GM21717 (cell line): ENCODE results near the gene NDUFC1.
"Not testable (repeated sequence)": the region's sequence is repeated elsewhere in the genome, so short reads cannot be mapped to it uniquely, and the experiment has no call there.

Source experiments
- ATAC-seq: cut with Tn5 transposase; IDR thresholded peaks from one replicate; pipeline ENCODE4 v1.9.1; 2021; ENCODE audit warnings: mild to moderate bottlenecking, moderate library complexity; ENCODE audit not compliant: unreplicated experiment

Gene NDUFC1

DNA sequence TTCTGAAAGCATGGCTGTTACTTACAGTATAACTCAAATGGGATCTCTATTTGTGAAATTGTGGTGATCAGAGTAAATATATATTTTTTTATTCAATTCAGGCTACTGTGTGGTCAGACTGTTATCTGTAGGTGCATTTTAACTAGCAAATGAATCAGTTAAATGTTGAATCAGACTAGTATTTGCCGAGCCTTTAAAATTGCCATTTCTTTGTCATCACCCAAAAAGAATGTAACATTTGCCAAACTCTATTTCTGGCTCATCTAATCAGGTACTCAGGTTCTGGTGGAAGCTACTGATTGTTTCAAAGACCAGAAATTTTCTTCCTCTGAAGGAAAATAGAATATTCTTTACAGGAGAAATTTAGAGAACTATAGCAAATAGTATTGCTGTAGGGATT, 2.7 kb downstream of the NDUFC1 start:
- no peak for ATAC-seq

DNA sequence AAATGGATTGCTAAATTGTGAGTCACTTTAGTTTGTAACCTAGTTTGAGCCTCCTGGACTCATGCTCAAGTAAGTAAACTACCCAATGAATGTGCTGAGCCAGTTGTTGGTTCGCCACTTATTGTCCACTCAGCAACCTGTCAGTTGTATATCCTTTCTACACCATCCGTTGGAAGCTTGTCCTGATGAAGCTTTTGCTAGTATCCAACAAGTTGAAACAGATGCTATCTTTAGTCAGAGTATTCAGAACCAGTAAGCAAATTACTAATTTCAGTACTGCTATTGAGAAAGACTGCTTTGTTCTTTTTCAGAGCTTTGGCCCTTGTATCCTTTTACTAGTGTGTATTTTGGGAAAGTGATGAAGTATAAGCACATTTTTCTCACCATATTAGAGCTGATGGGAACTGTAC, 5.3 kb downstream of the NDUFC1 start:
- ATAC-seq: no peak

DNA sequence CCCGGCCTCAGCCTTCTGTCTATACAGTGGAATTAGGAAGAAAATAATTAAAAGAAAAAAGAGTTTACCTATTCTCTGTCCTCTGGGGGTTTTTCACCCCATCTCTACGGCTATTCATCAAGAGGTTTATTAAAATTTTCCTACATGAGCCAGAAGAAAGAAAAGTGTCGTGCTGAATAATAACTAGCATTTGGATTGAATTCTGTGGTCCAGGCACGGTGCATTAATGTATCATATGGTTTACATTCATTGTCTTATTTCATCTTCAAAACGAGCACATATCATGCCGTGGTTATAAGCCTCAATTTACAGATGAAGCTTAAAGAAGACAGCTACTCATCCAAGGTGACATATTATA, 6.4 kb downstream of the NDUFC1 start:
- ATAC-seq: no peak

DNA sequence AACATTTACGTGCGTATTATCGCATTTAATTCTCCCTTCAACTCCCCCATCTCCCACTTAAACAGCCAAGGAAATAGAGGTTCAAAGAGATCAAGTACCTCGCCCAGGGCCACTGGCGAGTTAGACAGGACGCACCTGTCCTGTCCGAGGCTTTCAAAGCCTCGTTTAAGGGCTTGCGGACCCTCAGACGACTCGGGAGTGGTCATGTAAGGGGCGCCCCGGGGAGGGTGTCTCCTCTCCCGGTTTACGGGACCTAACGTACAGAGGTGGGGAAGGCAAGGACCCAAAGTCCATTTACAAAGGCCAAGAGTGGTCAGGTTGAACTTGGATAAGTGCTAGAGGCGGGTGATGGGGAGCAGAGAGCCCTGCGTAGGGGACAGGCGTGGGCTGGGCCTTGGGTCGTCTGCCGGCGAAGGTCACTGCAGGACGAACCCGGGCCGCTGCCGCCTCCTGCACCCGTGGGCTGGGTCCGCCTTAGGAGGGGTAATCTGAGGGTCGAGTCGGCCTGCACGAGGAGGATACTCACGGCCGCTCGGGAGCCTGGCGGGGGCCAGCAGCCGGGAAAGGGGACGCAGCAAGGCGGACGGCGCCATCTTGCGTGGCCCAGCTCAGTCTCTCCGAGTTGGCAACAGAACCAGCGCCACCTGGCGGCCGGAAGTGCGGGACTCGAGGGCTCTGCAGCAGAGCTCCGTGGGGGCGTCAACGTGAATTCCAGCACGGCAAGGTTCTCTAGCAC, 6.9 kb downstream of the NDUFC1 start:
- ATAC-seq: peak; percentile 93

DNA sequence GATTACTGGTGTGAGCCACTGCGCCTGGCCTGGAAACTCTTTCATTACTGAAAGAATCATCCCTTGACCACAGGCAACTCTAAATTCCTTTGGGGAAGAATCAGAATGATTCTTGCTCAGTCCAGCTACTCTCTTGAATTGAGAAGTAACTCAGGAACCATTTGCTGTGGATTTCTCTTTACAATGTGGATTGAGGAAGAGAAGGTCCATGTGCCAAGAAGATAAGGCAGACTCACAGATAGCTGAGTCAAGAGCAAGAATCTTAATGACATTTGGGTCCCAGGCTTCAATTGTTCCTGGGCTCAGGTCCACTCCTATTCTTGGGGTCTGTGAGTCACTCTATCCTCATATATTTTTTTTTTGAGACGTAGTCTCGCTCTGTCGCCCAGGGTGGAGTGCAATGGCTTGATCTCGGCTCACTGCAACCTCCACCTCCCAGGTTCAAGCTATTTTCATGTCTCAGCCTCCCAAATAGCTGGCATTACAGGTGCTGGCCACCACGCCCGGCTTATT, 16.0 kb downstream of the NDUFC1 start:
- ATAC-seq: no peak

DNA sequence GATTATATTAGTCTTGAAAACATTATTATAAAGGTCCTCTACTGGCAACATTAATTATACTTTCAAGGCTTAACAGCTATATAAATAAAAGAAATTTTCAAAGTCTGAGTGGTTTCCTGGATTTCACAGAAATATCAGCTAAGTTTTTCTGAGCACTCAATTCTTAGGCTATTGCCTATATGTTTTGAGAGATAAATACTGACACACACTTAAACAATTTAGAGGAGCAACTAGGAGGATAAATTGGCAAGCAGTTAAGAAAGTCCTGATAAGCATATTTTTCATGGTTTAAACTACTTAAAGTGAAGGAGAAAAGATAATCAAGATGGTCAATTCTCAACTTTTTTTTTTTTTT, 19.6 kb downstream of the NDUFC1 start:
- no peak for ATAC-seq

DNA sequence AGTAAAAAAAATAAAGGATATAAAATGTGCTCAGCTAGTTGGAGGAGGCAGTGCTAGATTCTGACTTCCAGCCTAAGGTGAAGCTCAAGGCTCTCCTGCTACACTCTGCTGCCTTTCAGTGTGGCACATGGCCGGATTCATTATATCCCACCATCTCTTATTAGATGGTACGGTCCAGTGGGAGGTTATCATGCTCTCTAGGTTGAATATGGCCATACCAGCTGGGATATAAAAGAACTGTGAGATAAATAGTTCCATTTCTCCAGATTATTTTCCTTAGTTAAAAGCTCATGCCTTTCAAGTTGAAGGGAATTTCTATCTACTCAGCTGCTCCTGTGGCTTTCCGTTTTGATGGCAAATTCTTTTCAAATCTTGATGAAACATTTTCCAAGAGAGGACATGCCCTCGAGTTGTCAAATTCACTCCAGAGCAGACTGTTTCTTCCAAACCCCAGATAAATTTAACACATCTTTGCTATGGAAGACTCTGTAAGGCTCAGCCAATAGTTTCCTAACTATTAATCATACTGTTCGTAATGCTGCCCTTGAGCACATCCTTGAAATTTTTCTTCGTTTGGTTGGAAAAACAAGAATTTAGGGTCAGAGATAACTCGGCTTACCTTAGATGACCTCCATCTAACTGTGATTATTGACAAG, 20.1 kb downstream of the NDUFC1 start:
- ATAC-seq: no peak

DNA sequence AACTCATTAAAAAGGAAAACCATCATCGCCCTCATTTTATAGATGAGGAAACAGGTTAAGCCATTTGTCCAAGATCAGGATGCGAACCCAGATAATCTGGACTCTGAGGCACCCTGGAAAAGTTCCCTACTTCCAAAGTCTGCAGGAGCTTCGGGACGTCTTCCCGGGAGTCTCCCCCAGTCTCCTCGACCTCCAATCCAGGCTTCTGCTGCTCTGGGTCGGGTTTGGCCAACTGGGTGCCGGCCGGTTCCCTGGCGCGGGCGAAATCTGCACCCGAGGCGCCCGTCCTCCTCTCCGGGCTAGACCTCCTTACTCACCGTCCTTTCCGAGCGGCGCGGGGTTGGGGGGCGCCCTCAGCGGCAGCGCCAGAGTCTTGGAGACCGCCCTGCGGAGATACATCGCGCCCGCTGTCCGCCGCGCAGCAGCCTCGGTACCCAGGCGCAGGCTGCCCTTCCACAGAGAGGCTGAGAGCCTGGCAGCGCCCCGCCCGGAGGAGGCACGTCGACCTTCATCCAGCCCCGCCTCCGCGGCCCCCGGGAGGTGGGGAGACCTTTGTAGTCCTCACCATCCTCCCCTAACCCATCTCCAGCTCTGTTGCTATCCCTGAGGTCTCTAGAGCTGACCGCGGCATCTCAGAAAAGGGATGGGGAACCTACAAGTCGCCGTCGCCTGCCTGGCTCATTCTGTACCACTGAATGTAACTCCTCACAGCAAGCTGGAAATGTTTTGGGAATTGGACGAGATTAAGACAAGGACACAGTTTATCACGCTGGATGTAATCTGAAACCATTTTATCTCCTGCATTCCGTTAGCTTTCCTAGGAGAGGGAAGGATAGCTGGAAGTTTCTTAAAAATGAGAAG, 22.3 kb downstream of the NDUFC1 start, which contains the start of gene MGARP:
TSS of gene MGARP (minus strand) at position 466 of the 861 bp plus-strand sequence. CDS start at position 399, 67 bp downstream.
- ATAC-seq: no peak

DNA sequence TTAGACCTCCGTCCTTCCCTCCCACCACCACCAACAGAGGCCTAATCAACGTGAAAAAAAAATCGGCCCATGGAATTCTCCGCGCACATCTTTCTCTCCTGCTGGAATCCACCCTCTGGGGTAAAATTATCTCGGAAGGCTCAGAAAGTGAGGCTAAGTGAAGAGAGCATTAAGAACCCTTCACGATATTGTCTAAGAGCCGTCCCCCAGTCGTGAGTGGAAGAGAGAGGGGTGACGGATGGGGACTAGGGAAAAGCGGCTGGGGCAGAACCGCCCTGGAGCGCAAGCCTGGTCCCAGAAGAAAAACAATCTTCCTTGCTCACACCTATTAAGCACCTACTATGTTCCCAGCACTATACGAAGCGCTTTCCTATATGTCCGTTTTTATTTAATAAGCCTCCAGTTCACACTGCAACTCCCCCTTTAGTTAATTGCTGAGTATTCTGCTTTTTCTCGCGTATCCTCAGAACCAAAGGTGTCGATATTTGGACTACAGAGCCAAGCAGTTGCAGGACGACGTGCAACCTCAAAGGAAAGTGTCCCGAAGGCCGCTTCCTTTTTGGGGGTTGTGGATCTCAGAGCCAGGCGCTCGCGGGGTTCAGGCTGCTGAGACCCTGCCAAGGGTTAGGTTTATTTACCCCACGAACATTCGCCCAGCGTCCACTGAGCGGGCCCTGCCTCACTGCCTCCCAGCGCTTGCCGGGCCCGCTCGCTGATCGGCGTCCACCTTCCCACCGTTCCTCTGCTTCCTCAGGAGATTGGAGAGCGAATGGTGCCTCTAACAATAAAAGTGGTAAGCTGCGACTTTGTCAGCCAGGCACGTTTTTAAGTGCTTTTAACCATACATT, 23.1 kb downstream of the NDUFC1 start:
- no peak for ATAC-seq

DNA sequence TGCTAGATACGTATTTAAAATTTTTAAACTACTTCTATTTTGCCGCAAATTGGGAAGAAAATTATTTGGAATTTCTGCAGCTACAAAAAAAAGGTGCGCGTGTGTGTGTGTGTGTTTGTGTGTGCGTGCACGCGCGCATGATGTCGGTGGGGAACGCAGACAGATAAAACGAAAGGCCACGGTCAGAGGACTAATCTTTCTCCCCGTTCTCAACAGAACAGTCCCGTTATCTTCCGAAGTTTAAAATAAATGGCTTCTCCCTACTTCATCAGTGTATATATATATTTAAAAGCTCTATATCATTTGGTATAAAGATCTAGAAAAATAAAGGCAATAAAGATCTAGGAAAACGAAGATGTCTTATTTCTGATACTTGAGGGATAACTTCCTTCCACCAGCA, 23.8 kb downstream of the NDUFC1 start:
- ATAC-seq: no peak

DNA sequence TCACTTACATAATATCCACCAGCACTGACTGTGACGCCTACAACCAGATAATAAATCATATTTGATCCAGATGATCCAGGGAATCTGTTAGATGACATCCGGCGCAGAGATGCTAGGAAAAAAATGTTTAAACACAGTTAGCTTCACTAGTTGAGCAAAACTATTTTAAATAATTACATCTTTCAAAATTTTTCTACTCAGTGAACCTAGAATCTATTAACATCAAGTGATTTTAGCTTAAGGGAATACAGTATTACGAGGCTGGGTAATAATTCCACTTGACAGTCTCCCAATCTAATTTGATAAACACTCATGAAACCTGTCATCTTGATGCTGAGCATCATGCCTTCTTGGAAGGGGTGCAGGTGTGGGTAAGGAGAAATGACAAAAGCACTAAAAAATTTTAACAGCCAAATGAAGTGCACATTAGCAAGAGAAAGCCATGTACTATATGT, 27.0 kb downstream of the NDUFC1 start:
- no peak for ATAC-seq

DNA sequence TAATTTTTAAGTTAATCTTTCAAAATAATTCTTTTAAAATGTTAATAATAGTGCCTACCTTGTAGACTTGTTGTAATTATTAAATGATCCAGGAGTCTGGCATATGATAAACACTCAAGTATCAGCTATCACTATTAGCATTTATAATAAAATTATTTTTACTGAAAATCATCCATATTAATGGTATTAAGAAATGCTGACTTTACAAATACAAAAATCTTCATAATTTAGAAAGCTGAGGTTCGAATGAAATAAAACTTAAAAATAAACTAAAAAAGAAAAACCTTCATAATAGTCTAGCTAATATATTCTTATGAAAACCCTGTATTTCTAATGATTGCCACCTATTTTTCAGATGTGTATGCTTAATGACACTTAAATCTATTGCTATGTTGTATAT, 27.5 kb downstream of the NDUFC1 start:
- ATAC-seq: no peak

DNA sequence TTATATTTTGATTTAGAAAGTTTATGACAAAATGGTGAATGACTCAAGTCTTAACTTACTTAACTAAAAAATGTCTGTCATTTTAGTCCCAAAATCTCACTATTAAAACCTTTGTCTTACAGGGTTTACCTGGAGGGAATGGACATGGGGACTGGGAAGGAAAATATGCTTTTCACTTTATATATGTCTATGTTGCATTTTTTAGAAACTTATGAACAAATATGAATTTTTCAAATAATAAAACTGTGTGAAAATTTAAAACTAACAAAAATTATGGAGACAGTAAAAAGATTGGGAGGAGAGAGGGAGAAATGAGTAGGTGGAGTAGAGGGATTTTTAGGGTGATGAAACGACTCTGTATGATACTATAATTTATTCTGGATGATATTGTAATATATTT, 28.4 kb downstream of the NDUFC1 start:
- no peak for ATAC-seq

DNA sequence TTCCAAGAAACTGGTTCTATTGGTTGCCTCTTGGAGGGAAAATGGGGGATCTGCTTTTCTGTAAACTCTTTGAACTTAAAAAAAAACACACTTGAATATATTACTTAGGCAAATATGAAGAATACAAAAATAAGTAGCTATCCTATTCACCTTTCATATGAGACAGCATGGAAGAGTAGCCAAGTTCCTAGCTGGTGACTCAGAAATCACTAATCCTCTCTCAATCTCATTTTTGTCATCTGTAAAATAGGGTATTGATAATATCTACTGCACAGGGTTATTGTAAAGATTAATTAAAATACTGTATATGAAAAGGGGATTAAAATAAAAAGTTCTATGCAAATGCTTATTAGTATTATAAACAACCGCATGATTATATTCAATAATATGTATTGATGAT, 35.0 kb downstream of the NDUFC1 start:
- ATAC-seq: no peak

DNA sequence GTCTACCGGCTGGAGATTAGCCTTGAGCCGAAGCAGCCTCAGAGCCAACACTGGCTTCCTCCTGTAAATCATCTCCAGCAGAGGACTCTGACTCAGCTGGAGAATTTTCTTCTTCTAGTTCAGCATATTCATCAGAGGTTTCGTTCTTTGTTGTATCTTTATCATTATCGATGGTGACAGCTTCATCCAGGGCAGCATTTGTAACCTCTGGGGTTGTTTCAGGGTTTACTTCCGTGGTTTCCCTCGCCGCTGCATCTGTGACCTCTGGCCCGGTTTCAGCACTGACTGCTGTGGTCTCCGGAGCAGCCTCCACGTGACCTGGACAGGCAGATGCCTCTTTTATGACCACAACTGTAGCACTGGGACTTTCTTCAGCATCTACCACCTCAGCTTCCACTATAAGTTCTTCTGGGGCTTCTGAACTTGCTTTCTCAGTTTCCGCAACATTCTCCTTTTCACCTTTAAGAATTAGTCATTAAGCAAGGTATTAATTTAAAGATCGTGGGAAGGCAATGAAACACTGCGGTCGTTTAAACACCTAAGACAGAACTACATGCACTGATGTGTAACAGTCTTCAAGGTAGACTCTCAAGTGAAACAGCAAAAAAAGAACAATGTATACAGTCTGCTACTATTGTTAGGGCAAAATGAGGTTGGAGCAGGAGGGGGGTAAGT, 35.6 kb downstream of the NDUFC1 start:
- peak; percentile 98 for ATAC-seq

DNA sequence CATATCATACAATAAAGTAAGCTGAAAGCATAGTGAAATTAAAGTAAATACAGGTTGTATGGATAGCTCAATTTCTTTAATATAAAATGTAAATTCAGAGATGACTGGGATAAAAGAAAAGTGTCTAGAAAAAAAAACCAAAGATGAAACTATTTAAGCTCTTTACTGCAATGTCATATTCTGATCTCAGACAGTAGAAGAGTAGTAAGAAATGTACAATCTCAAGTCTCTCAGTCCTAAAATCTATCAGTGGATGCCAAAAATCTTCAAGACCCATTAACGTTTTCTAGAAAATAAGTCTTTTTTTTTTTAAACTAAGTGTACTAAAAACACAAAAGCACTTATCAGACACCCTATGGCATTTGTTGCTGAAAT, 36.1 kb downstream of the NDUFC1 start:
- no peak for ATAC-seq

DNA sequence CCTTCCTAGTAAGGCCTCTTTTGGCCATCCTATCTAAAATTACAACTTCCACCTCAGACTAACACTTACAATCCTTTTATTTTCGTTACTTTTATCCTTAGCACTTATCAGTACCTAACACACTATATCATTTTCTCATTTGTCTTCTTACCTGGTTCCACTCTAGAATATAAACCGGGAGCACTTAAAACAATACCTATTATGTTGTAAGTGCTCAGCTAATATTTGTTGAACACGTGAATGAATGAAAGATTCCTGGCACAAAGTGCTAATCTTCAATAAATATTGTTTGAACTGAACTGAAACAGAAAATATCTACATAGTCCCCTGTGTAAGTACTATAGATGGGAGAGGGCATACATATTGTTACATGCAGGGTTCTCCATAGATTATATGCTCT, 36.6 kb downstream of the NDUFC1 start:
- no peak for ATAC-seq

DNA sequence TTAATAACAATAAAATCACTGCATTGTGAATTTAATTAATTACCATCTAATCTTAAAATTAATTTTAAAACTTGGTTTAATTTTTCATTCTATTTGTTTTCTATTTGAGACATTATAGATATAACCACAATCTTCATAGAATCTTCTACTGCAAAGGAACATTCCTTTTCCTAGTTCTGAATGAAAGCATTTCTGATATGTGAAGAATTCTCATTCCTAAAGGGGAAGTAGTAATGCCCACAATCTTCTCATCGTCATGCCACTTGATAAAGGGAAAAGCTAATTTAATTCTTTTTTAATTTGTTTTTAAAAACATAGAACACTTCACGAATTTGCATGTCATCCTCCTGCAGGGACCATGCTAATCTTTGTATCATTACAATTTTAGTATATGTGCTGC, 45.9 kb downstream of the NDUFC1 start:
- ATAC-seq: no peak

DNA sequence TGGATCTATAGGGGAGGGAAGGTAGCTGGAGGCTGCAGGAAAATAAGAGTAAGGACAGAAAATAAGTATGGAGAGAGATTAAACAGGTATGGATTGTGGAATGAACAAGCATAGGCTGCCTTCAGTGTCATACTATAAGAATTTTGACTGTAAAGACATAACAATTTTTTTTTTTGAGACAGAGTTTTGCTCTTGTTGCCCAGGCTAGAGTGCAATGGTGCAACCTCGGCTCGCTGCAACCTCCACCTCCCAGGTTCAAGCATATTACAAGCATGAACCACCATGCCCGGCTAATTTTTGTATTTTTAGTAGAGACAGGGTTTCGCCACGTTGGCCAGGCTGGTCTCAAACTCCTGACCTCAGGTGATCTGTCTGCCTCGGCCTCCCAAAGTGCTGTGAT, 46.7 kb downstream of the NDUFC1 start:
- ATAC-seq: not testable (repeated sequence)

DNA sequence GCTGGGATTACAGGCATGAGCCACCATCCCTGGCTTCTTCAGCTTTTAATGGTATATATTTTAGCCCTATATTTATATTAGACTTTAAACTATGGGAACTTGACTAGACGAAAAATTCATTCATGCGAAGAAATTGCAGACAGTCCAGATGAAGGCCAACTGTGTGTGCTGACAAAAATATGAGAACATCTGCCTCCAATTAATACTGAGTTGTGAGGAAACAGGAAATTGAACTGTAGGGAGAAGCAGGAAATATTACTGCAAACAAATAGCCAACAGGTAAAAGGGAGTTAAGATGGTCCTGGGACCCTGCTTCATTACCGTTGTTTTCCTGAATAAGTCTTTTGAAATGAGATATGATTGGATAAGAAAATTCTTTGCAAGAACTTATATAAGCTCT, 48.6 kb downstream of the NDUFC1 start:
- ATAC-seq: no peak
